ENCODE measurements around the gene SERINC5.
"Not testable (repeated sequence)": the region's sequence is repeated elsewhere in the genome, so short reads cannot be mapped to it uniquely, and the experiment has no call there.

SERINC5 gene

DNA sequence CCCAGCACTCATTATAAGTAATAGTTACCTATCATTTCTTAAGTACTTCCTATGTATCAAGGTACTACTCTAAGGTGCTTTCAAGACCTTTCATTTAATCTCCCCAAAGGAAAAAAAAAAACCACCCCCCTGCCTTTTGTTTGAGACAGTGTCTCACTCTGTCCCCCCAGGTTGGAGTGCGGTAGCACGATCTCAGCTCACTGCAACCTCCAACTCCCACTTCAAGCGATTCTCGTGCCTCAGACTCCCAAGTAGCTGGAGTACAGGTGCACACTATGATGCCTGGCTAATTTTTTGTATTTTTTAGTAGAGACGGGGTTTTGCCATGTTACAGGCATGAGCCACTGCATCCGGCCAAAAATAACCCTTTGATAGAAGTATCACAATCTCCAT lies 29.9 kb downstream of the SERINC5 start:
- no peak for DNase-seq

DNA sequence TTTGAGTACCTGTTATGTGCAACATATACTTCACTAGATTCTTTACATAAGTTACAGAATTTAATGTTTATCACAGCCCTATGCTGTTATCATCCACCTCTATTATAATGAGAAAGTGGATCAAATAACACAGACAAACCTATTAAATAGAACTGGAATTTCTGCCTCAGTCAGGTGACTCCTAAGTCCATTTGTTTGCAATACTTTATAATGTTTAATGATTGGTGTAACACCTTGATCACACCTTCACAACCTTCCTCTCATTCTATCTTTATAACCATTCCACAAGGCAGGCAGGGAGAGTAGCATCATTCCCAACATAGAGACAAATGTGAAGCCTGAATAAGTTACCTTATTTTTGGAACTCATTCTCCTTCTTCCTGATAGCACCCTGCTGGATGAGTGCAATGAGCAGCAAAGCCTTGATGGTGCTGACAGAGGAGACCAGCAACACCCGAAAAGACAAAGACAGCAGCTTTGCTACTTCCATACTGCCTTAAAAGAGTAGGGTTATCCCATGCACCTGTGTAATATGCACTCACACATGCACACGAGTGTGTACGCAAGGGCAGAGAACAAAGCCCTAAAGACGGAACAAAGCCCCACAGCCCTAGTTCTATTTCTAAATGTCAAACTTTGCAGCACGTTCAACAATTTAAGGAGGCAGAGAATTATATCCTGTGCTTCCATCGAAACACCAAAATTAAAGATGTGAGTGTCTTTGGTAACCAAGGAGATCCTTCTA lies 30.5 kb downstream of the SERINC5 start:
- no peak for DNase-seq

DNA sequence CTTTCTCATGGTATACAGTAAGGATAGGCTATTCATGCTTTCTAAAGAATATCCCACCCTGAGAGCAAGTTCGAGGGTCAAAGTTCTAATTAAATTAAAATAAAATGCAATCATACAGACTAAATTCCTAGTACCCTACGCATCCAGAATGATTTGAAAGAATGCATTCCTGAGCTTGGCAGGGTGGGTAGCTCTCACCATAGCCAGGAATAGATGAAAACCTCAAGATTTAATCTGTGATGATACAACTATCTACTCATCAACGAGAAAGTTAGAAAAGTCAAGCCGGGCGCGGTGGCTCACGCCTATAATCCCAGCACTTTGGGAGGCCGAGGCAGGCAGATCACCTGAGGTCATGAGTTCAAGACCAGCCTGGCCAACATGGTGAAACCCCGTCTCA lies 32.3 kb downstream of the SERINC5 start:
- DNase-seq, result no peak

DNA sequence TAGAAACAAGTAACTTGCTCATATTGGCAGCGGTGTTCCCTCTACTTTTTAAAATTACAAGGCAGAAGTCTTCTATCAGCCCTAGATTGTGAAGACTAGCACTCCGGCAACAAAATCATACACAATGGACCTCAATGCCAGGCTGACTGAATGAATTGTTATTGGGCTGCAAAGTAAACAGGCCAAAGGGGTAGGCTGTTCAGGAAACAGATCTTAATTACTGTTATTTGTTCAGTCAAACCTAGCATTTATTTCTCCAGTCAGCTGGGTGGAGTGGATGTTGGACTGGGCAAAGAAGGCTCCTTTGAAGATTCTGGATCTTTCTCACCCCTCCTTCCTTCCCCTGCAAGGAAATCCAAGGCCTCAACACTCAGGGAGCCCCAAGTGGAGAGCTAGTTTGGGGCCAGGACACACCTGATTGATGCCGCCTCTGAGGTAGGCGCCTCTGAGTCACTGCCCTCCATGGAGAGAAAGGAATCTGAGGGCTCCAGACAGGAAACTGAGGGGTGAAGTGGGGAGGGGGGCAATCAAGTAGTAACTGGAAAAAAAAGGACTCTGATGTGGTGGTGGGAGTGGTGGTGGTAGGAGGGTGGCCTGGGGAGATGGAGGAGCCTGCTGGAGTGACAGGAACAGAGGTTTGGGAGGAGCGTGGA lies 35.5 kb downstream of the SERINC5 start:
- no peak for DNase-seq

DNA sequence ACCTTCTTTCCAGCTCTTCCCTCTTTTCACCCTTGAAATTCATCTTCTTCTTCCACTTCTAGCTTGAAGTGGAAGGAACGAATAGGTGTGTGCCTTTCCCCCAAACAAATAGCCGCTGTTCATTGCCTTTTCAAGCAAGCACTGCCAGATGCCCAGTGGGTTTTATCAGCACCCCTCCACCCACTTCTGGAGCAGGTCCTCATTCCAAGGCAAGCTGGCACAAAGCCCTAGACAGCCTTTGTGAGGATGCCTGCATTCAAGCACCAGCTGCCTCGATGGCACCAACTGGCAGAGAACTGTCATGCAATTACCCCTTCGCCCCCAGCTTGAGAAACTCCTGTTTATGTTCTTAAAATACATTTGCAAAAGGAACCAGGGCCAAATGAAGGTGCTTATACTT lies 36.5 kb downstream of the SERINC5 start:
- DNase-seq, result no peak

DNA sequence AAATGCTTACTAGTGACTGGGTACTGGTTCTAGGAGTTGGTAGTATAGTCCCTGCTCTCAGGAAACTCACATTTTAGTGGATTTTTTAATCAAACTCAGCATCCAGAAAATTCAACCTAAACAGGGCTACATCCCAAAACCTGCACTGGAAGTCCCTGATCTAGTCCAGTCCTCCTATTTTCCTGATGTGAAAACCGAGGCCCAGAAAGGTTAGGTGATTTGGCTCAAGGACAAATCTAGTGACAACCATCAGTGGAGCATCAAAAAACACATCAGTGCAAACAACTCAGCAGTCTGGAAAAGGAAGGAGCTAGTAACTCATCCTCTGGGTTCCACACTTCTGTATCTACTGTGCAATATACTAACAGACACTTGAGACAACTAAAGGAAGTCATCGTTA lies 38.2 kb downstream of the SERINC5 start:
- no peak for DNase-seq

DNA sequence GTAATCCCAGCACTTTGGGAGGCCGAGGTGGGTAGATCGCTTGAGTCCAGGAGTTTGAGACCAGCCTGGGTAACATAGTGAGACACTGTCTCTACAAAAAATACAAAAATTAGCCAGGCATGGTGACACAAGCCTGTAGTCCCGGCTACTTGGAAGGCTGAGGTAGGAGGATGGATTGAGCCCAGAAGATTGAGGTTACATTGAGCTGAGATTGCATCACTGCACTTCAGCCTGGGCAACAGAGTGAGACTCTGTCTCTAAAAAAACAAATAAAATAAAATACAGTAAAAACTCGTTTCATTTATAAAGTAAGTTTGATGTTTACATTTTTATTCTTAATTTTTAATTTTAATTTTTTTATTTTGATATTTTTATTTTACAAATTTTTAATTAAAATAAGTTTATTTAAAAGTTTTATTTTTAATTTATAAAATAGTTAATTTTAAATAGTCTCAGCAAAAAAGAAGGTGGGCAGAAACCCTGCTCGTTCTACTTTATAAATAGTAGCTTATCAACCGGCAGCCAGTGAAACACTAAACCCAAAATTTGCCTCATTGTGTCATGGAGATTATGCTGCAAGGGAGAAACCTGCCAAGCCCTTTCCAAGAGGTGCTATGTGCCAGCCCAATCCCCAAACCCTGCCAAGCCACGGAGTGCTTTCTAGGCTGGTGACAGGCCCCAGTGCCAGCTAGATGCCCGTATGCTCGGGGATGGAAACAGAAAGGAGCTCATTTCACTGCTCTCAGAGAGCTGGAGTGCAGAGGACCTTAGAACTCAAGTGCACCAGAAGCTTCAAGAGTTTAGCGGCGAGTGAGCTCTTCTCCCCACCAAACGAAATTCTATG lies 38.9 kb downstream of the SERINC5 start:
- DNase-seq, result peak in 1 of 2 experiments; percentile 17

DNA sequence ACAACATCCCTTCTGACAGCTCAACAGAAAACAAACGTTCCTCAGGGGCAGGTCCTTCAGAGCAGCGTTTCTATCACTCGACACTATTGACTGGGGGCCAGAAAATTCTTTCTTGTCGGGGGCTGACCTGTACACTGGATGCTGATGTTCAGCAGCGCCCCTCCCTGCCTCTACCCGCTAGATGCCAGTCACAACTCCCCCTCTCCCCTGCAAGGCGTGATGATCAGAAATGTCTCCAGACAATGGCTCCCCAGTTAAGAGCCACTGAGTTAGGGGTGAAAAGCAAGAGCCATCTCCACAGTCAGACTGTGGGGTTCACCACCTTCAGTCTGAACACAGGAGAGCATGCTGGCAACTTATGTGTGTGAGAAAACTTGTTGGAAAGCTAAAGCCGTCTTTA lies 39.8 kb downstream of the SERINC5 start:
- no peak for DNase-seq

DNA sequence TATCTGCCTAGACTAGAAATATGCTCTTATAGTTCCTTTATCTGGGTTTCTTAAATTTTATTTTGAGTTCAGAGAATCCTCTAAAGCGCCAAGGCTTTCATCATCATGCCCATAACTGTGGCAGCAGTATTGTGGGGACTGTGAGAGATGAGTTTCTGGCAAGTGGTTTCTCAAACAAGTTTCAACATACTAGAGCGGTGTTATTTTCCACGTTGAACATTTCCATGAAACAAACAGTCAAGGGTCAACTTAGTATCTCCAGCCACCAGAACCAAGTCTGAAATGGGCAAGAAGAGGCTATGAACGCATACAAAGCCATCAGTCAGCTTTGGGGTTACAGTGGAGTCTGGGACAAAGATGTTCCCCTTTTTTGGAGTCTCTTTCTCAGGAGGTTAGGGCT lies 40.3 kb downstream of the SERINC5 start:
- DNase-seq, result no peak

DNA sequence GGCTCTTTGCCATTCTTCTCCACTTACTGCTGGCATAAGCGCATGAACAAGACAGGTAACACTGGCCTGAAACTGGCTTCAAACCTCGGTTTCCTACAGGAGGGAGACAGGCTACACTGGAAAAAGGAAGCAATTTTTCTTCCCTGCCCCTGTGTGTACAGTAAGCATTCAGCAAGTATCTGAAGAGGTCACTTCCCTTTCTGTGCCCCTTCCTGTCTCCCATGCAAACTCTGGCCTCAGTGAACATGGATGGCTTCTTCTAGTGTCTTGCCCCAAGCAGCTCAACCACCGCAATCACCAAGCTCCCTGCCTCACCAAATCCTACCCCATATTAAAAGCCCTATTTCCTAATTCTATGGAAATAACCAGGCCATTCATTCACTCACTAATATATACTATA lies 42.4 kb downstream of the SERINC5 start:
- DNase-seq, result no peak

DNA sequence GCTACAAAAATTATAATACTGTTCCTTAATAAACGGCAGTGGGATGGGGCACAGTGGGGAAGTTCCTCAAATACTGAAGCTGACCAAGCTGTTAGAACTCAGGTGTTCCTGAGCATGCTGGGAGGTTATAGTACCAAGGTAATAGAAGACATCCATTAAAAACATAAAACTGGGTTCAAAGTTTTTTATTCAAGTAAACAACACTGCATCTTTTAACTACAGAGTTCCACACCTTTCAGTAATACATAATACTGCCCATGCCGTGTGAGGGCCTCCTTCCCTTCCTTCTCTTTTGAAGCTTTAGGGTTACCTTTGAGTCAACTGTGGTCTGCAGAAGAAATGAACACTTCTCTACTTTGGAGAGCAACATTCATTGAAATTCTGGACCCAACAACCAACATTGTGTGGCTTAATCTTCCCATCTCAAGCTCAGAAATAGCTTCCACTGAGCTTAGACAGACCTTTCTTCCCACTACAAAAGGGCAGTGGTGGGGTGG lies 43.6 kb downstream of the SERINC5 start:
- DNase-seq, result no peak

DNA sequence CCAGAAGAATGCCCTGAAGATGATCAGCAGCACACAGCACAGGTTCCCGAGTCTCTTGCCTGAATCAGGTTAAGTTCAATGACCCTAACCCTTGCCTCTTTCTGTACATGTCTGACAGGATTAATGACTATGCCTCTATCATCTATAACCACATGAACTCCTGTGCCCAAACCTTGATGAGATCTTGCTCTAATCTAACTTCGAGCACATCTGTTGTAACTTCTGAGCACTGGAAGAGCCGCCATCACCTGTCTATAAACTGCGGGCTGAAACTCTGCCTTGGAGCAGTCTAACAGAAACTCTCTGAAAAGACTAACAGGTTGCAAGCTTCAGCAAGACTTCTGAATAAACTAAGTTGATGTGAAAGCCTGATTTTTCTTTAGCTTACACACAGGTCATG lies 44.5 kb downstream of the SERINC5 start:
- no peak for DNase-seq

DNA sequence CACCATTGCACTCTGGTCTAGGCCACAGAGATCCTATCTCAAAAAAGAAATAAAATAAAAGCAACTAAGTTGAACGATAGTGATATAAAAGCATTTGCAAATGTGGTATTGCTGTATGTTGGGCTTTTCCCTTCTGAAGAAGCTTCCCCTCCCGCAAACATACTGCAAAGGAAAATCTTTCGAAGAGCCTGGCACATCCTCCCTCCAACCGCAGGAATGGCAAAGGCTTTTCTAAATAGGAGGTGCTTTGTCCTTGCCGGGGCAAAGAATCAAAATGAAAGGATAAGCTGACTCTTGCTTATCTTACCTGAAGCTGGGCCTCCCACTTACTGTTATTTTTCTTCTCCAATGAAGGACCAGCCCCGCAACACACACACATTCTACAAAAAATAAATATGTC lies 45.8 kb downstream of the SERINC5 start:
- no peak for DNase-seq

DNA sequence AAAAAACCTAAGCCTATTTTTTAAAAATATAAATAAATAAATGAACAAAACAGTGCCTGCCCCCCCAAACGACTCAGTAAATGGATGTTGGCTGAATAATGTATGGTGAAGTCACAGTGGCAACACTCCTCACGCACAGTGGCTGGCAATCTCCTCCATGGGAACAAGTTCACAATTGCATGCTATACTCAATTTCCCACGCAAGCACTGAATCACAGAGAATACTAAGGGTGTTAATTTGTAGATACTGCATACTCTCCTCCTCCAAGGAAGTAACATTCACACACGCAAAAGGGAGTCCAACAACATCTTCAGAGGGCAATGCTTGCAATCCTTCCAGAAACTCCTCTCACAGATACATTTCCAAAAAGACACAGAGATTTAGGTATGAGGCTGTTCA lies 47.5 kb downstream of the SERINC5 start:
- DNase-seq, result no peak

DNA sequence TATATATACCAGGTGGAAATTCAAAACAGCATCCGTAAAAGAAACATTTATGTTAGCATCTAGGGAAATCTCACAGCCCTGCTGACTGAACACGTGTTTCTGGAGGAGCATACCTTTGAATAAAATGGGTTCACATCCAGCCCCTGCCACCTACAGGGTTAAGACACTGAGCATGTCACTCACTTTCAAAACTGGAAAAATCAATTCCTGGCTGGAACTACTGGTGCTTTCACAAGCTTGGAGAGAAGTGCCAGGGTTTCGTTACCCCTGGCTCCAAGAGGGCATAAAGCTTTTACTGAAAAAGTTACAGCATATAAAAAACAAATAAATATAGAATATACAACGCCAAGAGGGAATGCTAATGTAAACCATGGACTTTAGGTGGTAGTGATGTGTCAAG lies 48.0 kb downstream of the SERINC5 start:
- no peak for DNase-seq

DNA sequence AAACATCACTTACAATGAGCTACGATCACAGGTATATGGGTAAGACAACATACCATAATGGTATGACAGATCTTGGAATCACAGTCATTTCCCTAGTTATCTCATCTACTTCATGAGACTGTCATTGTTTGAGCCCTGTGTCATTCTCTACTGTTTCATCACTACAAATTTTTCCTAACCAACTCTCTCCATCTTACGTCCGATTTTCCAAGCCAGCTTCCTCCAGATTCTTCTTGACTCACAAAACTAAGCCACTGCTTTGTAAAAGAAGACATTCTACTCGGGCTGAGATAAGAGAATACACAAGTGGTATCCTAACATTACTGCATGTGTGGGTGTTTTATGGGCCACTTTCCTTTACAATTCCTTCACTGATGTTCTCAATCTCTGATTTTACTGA lies 49.6 kb downstream of the SERINC5 start:
- no peak for DNase-seq

DNA sequence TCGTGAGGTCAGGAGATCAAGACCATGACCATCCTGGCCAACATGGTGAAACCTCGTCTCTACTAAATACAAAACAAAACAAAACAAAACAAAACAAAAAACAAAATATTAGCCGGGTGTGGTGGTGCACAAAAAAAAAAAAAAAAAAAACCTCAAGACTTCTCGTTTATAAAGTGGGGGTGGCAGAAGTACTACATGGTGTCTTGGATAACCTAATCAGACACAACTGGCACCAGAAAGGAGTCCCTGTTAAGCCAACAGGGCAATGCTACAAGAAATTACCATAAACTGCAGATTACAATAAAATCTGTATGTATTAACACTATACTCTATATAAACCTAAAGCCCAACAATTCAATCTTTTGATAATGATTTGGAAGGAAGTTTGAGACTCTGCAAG lies 50.0 kb downstream of the SERINC5 start:
- DNase-seq, result no peak

DNA sequence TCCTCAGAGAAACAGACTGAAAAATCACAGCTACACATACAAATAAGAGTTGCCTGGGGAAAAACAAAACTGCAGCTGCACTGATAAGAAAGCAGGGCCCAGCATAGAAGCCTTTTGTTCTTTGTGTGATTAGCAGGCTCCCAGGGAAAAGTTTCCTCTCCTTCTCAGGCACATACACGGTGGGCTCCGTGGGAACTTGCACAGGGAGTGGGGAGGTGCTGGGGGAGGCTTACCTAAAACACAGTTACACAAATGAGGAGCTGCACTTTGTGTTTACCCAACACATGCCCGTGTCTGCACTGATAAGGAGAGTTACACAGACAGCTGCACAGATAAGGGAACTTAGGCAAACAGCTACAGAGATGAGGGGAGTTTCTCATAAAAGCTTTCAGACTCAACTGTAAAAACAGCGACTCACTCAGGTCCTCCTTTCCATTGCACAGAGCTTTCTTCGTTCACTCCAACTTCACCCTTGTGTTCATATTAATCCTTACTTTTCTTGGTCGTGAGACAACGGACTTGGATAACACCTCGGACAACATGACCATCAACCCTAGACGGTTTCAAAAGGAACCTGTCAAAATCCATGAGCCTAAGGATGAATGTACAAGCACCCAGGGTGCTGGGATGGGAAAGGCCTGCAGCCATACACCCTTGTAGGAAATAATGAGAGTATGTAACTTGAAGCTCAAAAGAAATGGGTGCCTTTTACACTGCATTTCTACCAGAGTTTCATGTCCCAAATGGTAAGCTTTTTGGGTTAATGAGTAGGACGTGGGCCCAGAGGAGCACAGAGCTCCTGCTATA lies 50.8 kb downstream of the SERINC5 start:
- DNase-seq, result no peak

DNA sequence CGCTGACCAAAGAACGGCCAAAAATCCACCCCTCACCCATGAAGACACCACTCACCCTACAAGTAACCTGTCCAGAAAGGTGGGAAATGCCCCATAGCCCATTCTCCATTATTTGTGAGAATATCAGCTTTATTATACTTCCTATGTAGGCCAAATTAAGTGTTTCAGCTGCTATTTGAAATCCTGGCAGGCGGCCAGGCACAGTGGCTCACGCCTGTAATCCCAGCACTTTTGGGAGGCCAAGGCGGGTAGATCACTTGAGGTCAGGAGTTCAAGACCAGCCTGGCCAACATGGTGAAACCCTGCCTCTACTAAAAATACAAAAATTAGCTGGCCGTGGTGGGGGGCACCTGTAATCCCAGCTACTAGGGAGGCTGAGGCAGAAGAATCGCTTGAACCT lies 54.1 kb downstream of the SERINC5 start:
- DNase-seq, result not testable (repeated sequence)

DNA sequence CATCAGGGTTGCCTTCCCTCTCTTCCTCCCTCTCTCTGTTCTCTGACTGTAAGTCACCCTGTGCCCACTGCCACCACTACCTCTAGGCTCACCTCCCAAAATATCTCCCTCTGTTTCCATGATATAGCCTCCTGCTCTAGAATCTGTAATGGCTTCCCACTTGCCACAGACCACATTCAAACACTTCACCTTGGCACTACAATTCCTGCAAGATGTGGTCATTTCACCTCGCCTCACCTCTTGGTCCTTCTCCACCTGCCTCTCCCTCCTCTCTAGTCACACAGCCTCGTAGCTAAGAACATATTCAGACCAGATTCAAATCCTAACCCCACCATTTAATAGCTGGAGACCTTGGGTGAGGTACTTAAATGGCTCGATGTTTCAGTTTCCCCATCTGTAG lies 56.9 kb downstream of the SERINC5 start:
- no peak for DNase-seq

DNA sequence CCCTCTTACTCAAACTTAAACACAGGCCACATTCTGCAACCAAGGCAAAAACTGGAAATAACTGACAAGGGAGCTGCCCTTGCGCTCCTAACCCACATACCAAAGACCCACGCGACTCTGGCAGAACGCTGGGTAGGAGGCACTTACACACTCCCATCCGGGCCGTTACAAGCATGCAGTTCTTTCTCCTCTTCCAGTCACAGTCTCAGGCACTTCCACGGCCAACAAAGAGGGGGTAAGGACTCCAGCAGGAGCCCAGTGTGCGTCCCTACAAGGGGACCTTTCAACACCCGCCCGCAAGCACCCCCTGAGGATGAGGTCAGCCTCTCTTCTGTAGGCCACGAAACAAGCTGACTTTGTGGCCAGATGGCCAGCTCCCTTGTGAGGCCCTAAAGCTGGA lies 57.4 kb downstream of the SERINC5 start:
- DNase-seq, result no peak

DNA sequence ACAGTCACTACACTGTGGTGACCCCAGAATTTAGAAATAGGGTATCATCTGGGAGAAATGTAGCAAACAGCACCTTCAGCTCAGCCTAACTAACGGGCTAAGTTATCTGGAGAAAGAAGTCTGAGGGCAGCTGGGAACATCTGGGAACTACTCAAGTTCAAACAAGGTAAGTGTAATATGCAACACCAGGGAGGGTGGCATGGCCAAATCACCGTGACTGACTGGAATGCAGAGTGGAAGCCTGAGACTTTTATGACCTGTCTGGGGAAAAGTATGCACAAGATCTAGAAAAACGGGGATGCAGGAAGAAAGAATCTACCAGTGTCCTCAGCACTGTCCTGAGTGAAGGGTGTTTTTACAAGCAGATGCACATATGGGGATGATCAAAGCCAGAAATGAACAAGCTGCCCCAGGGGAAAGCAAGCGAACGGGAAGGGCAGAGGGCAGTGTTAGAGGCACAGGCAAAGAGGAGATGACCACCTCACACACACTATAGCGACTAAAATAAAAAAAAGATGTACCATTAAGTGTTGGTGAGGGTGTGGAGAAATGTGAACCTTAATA lies 59.9 kb downstream of the SERINC5 start:
- DNase-seq, result no peak

DNA sequence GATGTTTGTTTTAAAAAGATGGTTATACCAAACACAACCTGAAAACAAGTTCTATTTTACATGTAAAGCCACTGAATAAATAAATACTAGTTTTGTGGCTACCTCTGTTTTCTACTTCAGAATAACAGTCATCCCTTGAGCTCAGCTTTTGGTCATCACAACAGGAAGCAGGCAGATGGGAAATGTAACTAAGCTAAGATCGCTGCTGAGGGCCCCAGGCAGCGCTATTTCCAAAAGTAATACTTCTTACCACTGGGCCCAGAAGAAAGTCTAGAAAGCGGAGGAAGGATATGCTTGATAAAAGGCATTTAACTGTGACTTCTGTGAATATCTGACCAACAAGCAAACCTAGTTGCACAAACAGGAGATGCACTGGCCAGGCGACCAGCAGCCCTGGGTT lies 61.4 kb downstream of the SERINC5 start:
- DNase-seq, result no peak
